OCI-LY1 (cell line): ENCODE data around the gene RCBTB1.

ENCODE experiments used
- CTCF ChIP-seq: fragments of 200-600 bp; sonication (generic), shearing (Covaris generic); IDR thresholded peaks from 2 replicates; pipeline ENCODE4 v1.5.1; 2017; ENCODE audit warnings: mild to moderate bottlenecking, antibody characterized with exemption, low read length, moderate library complexity, mixed read lengths
- EZH2 ChIP-seq: fragments of 200-600 bp; sonication (generic), shearing (Covaris generic); IDR thresholded peaks from 2 replicates; pipeline ENCODE4 v1.8.0; 2017; ENCODE audit warnings: borderline replicate concordance, mixed run types, mild to moderate bottlenecking, antibody characterized with exemption, low read length, moderate library complexity, mixed read lengths

- no peak for TF ChIP-seq CTCF
- TF ChIP-seq EZH2: no peak
Observed at GRCh38 chr13:49633710-49634109, 48.4 kb upstream of the RCBTB1 start.
